H1 (cell line): Measurements from ENCODE around the gene TANC1. TPM values are rescaled to one million over a fixed set of nuclear protein-coding genes. Genes with fewer than 3 reads are reported as not detected.

Source experiments
- CTCF ChIA-PET: fragments of 300-600 bp; sonication (Branson Sonifier 250); formaldehyde crosslinking; loops from one replicate; lab custom pipeline; 2021; ENCODE audit not compliant: partially characterized antibody; lab: Charles Lee
- POLR2A ChIA-PET: fragments of 300-600 bp; sonication (Branson Sonifier 250); formaldehyde crosslinking; loops from one replicate; lab custom pipeline; 2021; ENCODE audit warnings: inconsistent platforms; ENCODE audit not compliant: partially characterized antibody; lab: Charles Lee
- DNase-seq, 2 experiments: peaks; one replicate each; pipeline versions ENCODE4 v3.0.0 to v3.0.0-alpha.2; 2010 to 2022; ENCODE audit warnings: low spot score in 2 of 2, low read depth in 1 of 2, mixed read lengths in 1 of 2
- FAIRE-seq: peaks from 2 replicates; lab custom pipeline; 2011; peaks lifted over from hg19 to GRCh38; lab: Jason Lieb, UNC
- H2AFZ ChIP-seq: 2 replicates; pipeline ENCODE4 v1.8.1; 2012; ENCODE audit warnings: low read length, inconsistent platforms
- H2AK5ac ChIP-seq: 2 replicates; pipeline ENCODE4 v1.6.1; 2013; ENCODE audit warnings: low read depth, low read length
- H2BK120ac ChIP-seq: replicated peaks from 2 replicates; pipeline ENCODE3; 2013; ENCODE audit warnings: low read depth, low read length, inconsistent platforms
- H2BK12ac ChIP-seq: 2 replicates; pipeline ENCODE4 v1.6.1; 2013; ENCODE audit warnings: low read depth, low read length
- H2BK15ac ChIP-seq: 2 replicates; pipeline ENCODE4 v1.6.1; 2013; ENCODE audit warnings: low read length
- H2BK20ac ChIP-seq: 2 replicates; pipeline ENCODE4 v1.6.1; 2013; ENCODE audit warnings: low read length
- H2BK5ac ChIP-seq: 2 replicates; pipeline ENCODE4 v1.6.1; 2013; ENCODE audit warnings: low read depth, low read length
- H3K14ac ChIP-seq: 2 replicates; pipeline ENCODE4 v1.6.1; 2013; ENCODE audit warnings: inconsistent platforms; ENCODE audit not compliant: insufficient read length
- H3K18ac ChIP-seq: 2 replicates; pipeline ENCODE4 v1.6.1; 2013; ENCODE audit warnings: low read length; ENCODE audit errors: extremely low read depth
- H3K23ac ChIP-seq: 2 replicates; pipeline ENCODE4 v1.6.1; 2013; ENCODE audit warnings: inconsistent platforms; ENCODE audit not compliant: insufficient read length
- H3K23me2 ChIP-seq: 2 replicates; pipeline ENCODE4 v1.6.1; 2013; ENCODE audit warnings: low read depth, low read length
- H3K27ac ChIP-seq: 2 replicates; pipeline ENCODE4 v1.6.1; 2011; ENCODE audit warnings: low read depth, low read length, inconsistent platforms
- H3K27me3 ChIP-seq, 4 experiments: replicated peaks in 1 of 4; 1 replicate in 1 of 4; 2 replicates in 3 of 4; pipeline versions ENCODE4 v1.6.1 to v1.8.1; 2011 to 2013; ENCODE audit warnings: low read length in 3 of 4, mild to moderate bottlenecking in 3 of 4, inconsistent platforms in 2 of 4, mixed read lengths in 2 of 4, moderate library complexity in 1 of 4; ENCODE audit not compliant: control insufficient read depth in 3 of 4, insufficient read depth in 3 of 4; ENCODE audit errors: extremely low read depth in 1 of 4
- H3K36me3 ChIP-seq, 4 experiments: 2 replicates each; pipeline versions ENCODE4 v1.6.1 to v1.8.1; 2011 to 2013; ENCODE audit warnings: mild to moderate bottlenecking in 4 of 4, low read length in 3 of 4, moderate library complexity in 2 of 4, control low read depth in 1 of 4, inconsistent platforms in 1 of 4; ENCODE audit not compliant: insufficient read depth in 4 of 4, control insufficient read depth in 2 of 4
- H3K4ac ChIP-seq: replicated peaks from 2 replicates; pipeline ENCODE3; 2013; ENCODE audit warnings: low read length, low read depth, mixed read lengths, inconsistent platforms; ENCODE audit not compliant: insufficient read length
- H3K4me1 ChIP-seq, 4 experiments: replicated peaks in 1 of 4; 1 replicate in 1 of 4; 2 replicates in 3 of 4; pipeline versions ENCODE4 v1.6.1 to v1.8.1; 2011 to 2013; ENCODE audit warnings: low read length in 3 of 4, inconsistent platforms in 2 of 4, mixed read lengths in 1 of 4; ENCODE audit not compliant: insufficient read depth in 4 of 4, control insufficient read depth in 3 of 4
- H3K4me2 ChIP-seq, 2 experiments: 2 replicates each; pipeline versions ENCODE4 v1.6.1 to v1.8.1; 2011 to 2013; ENCODE audit warnings: low read depth in 2 of 2, low read length in 2 of 2, control low read depth in 1 of 2, inconsistent platforms in 1 of 2, mild to moderate bottlenecking in 1 of 2; ENCODE audit not compliant: insufficient read depth in 1 of 2
- H3K4me3 ChIP-seq, 4 experiments: fragments of 200-600, 300-600 bp in 1 of 4; sonication (generic), shearing (Covaris generic), sonication (Bioruptor Twin) in 1 of 4; 2 replicates each; pipeline versions ENCODE4 v1.5.1 to v1.8.1; 2011 to 2016; ENCODE audit warnings: low read length in 4 of 4, low read depth in 3 of 4, control low read depth in 2 of 4, inconsistent platforms in 2 of 4, mild to moderate bottlenecking in 2 of 4, mixed read lengths in 1 of 4, moderate library complexity in 1 of 4; ENCODE audit not compliant: insufficient read depth in 2 of 4; ENCODE audit errors: extremely low read depth in 1 of 4
- H3K56ac ChIP-seq: replicated peaks from 2 replicates; pipeline ENCODE3; 2013; ENCODE audit warnings: low read depth, mild to moderate bottlenecking, mixed read lengths, low read length, inconsistent platforms; ENCODE audit not compliant: insufficient read length
- H3K79me1 ChIP-seq: 2 replicates; pipeline ENCODE4 v1.6.1; 2013; ENCODE audit warnings: low read depth, low read length, control low read depth
- H3K79me2 ChIP-seq, 2 experiments: 2 replicates each; pipeline versions ENCODE4 v1.6.1 to v1.8.1; 2012 to 2013; ENCODE audit warnings: low read length in 2 of 2, mild to moderate bottlenecking in 2 of 2, inconsistent platforms in 1 of 2; ENCODE audit not compliant: insufficient read depth in 2 of 2, control insufficient read depth in 1 of 2
- H3K9ac ChIP-seq, 4 experiments: replicated peaks in 1 of 4; 1 replicate in 1 of 4; 2 replicates in 3 of 4; pipeline versions ENCODE4 v1.6.1 to v1.8.1; 2011 to 2013; ENCODE audit warnings: low read depth in 3 of 4, low read length in 3 of 4, control low read depth in 2 of 4, mild to moderate bottlenecking in 2 of 4, moderate library complexity in 2 of 4, inconsistent platforms in 1 of 4; ENCODE audit errors: extremely low read depth in 1 of 4
- H3K9me3 ChIP-seq, 2 experiments: 2 replicates each; pipeline versions ENCODE4 v1.6.1 to v1.8.1; 2012 to 2013; ENCODE audit warnings: mild to moderate bottlenecking in 2 of 2, moderate library complexity in 2 of 2, control low read depth in 1 of 2, inconsistent platforms in 1 of 2, low read depth in 1 of 2, low read length in 1 of 2, mixed read lengths in 1 of 2; ENCODE audit not compliant: insufficient read depth in 2 of 2
- H4K20me1 ChIP-seq, 2 experiments: replicated peaks in 1 of 2; 2 replicates each; pipeline versions ENCODE3 to v1.8.1; 2011 to 2013; ENCODE audit warnings: inconsistent platforms in 2 of 2, low read length in 2 of 2, mild to moderate bottlenecking in 1 of 2; ENCODE audit not compliant: insufficient read depth in 2 of 2, control insufficient read depth in 1 of 2
- H4K5ac ChIP-seq: 2 replicates; pipeline ENCODE4 v1.6.1; 2013; ENCODE audit warnings: low read length, low read depth, mixed read lengths, inconsistent platforms; ENCODE audit not compliant: insufficient read length
- H4K8ac ChIP-seq: 2 replicates; pipeline ENCODE4 v1.8.0; 2013; ENCODE audit warnings: mild to moderate bottlenecking, moderate library complexity, low read length, inconsistent platforms; ENCODE audit not compliant: insufficient read depth; ENCODE audit errors: extremely low read depth
- H4K91ac ChIP-seq: replicated peaks from 2 replicates; pipeline ENCODE3; 2013; ENCODE audit warnings: low read length, mixed read lengths, inconsistent platforms; ENCODE audit not compliant: insufficient read length
- CEBPB ChIP-seq: IDR thresholded peaks from 2 replicates; pipeline ENCODE4 v1.6.1; 2012; ENCODE audit warnings: low read depth, low read length
- SIX5 ChIP-seq: IDR thresholded peaks from 2 replicates; pipeline ENCODE4 v1.6.1; 2011; ENCODE audit warnings: mild to moderate bottlenecking, low read depth, low read length
- WGBS, 2 experiments: shearing (Covaris generic) in 1 of 2; methylation state at CpG; one replicate each; pipeline versions ENCODE4 v1.1.6 to v1.1.7; 2013 to 2015; ENCODE audit warnings: low lambda C conversion rate in 2 of 2, mixed read lengths in 2 of 2, inconsistent platforms in 1 of 2, low coverage in 1 of 2, missing lambda C conversion rate in 1 of 2; ENCODE audit not compliant: insufficient replicate concordance in 2 of 2, insufficient coverage in 1 of 2, insufficient read length in 1 of 2; ENCODE audit errors: extremely low coverage in 1 of 2, missing lambda C conversion rate in 1 of 2; 5-methylcytosine and 5-hydroxymethylcytosine counted together
- polyA plus RNA-seq, 7 experiments: library from polyadenylated mRNA; depleted of rRNA in 3 of 7; stranded (reverse) in 5 of 7; unstranded in 2 of 7; fragments of >200 nt in 5 of 7; fragments of 200-250 nt in 2 of 7; gene quantifications; 1 replicate in 5 of 7; 2 replicates in 1 of 7; 4 replicates in 1 of 7; pipeline versions ENCODE4 v1.2.1 to v1.2.3, GENCODE V29; 2011 to 2013; ENCODE audit warnings: missing spikeins in 2 of 7, mixed read lengths in 2 of 7
- total RNA-seq: library from RNA; stranded (reverse); fragmentation: NEBNext Ultra II Directional; extraction: Animal tissue kit (Norgen Biotek cat#: 25700); gene quantifications from 2 replicates; pipeline ENCODE4 v1.2.1, GENCODE V29; 2021
- TF ChIP-seq, protein P1 (sequence below): IDR thresholded peaks from 2 replicates; pipeline ENCODE4 v1.6.1; 2011; ENCODE audit warnings: low read depth, mild to moderate bottlenecking, low read length; ENCODE audit not compliant: insufficient read depth

TANC1 gene
- total and polyA plus RNA-seq, 2 of the 8 experiments (the other 6 are each of a cell fraction or from before 2014, with no cell fraction given): 4.1 to 7.6 TPM

DNA sequence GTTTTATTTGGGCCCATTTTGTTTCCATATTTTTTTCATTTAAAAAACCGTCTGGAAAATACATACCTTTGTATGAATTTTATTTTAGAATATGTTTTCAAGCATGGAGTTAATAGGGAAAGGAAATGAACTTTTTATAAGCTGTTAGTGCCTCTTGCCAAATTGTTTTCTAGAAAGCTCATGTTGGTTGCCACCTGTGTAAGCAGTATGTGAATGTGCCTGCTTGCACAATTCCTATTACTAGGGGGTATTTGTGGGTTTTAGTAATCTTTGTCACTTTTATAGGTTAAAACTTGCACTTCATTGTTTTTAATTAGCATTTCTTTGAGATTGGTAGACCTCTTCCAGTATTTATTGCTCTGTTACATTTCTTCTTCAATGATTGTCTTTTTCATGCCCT, 107.3 kb downstream of the TANC1 start:
- no peak overlapping the region for H3K14ac ChIP-seq
- no peak overlapping the region for H3K27ac ChIP-seq
- H2AFZ ChIP-seq: no peak overlapping the region
- no peak for FAIRE-seq
- no peak overlapping the region for H2BK5ac ChIP-seq
- no peaks in the 10 kb centered on the region for H3K79me2 ChIP-seq
- 60% methylated on average over 1 of the region's 1 CpG; no CpG with 5 or more reads in 1 of the 2 experiments for WGBS, 2 experiments
- H2BK20ac ChIP-seq: no peak overlapping the region
- H3K4me1 ChIP-seq: no peaks in the 10 kb centered on the region
- H4K20me1 ChIP-seq: no peaks in the 10 kb centered on the region
- no peaks in the 10 kb centered on the region for H3K36me3 ChIP-seq
- H3K27me3 ChIP-seq: no peaks in the 10 kb centered on the region
- DNase-seq: no peak
- H3K79me1 ChIP-seq: no peaks in the 10 kb centered on the region
- H3K4ac ChIP-seq: no peak overlapping the region
- no peaks in the 10 kb centered on the region for H3K23me2 ChIP-seq
- no peak overlapping the region for H3K56ac ChIP-seq
- H4K91ac ChIP-seq: no peak overlapping the region
- H2BK15ac ChIP-seq: no peak overlapping the region
- no peak overlapping the region for H4K5ac ChIP-seq
- no peak overlapping the region for H2AK5ac ChIP-seq
- H3K4me2 ChIP-seq: no peak overlapping the region
- H3K18ac ChIP-seq: no peak overlapping the region
- no peak overlapping the region for H3K23ac ChIP-seq
- H3K4me3 ChIP-seq: no peak overlapping the region
- no peak overlapping the region for H2BK12ac ChIP-seq
- TF ChIP-seq, protein P1, sequence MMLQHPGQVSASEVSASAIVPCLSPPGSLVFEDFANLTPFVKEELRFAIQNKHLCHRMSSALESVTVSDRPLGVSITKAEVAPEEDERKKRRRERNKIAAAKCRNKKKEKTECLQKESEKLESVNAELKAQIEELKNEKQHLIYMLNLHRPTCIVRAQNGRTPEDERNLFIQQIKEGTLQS: no peak
- TF ChIP-seq SIX5 (no peak), CEBPB (no peak)
- TF ChIP-seq, all 59 proteins: peak for 0
- Histone ChIP-seq H3K9ac (no peak overlapping the region), H2BK120ac (no peak overlapping the region), H3K9me3 (no peaks in the 10 kb centered on the region), H4K8ac (no peak overlapping the region)
- CTCF ChIA-PET: interaction anchor here (1.0 to 3.6 kb wide), 2 partner anchors 13 to 43 kb away, joined by 6 to 11 read pairs; no protein-coding TSS in a partner anchor
- POLR2A ChIA-PET: interaction anchor here (1.0 kb wide), 1 partner anchor 18 kb away, joined by 3 read pairs; no protein-coding TSS in a partner anchor
